Memory B cell (primary cell): Measurements from ENCODE around the gene SYNGR4.
"Not testable (repeated sequence)": the region's sequence is repeated elsewhere in the genome, so short reads cannot be mapped to it uniquely, and the experiment has no call there.

Experiments used
- ATAC-seq: fragments of 150-1000 bp; cut with Tn5 transposase; 2 replicates; pipeline ENCODE4 v1.10.0; 2021; ENCODE audit warnings: low read depth, mild to moderate bottlenecking, moderate library complexity
- DNase-seq, 2 donors: peaks; one replicate each; pipeline ENCODE4 v3.0.0; 2022; ENCODE audit warnings: low spot score in 2 of 2
- H3K27ac Mint-ChIP-seq: one replicate; pipeline ENCODE4 v1.8.0; 2022; ENCODE audit warnings: mild to moderate bottlenecking, moderate library complexity, mixed read lengths
- H3K27me3 Mint-ChIP-seq: one replicate; pipeline ENCODE4 v1.8.0; 2022; ENCODE audit warnings: mixed read lengths
- H3K36me3 Mint-ChIP-seq: one replicate; pipeline ENCODE4 v1.8.0; 2022; ENCODE audit warnings: mild to moderate bottlenecking, mixed read lengths
- H3K4me1 Mint-ChIP-seq: one replicate; pipeline ENCODE4 v1.8.0; 2022; ENCODE audit warnings: mixed read lengths
- H3K4me3 Mint-ChIP-seq: one replicate; pipeline ENCODE4 v1.8.0; 2022; ENCODE audit warnings: mild to moderate bottlenecking, moderate library complexity, mixed read lengths
- H3K9me3 Mint-ChIP-seq: one replicate; pipeline ENCODE4 v1.8.0; 2022; ENCODE audit warnings: mixed read lengths

SYNGR4 gene

GRCh38 chr19:48371771-48372170 lies 7.6 kb downstream of the SYNGR4 start:
- not testable (repeated sequence) for ATAC-seq, H3K36me3 Mint-ChIP-seq, DNase-seq, H3K9me3 Mint-ChIP-seq, H3K27me3 Mint-ChIP-seq, H3K27ac Mint-ChIP-seq, H3K4me3 Mint-ChIP-seq, H3K4me1 Mint-ChIP-seq

GRCh38 chr19:48372904-48373303 lies 8.7 kb downstream of the SYNGR4 start:
- Mint-ChIP-seq H3K4me1 (no peaks in the 10 kb centered on the region), H3K4me3 (no peak overlapping the region), H3K9me3 (no peaks in the 10 kb centered on the region), H3K27ac (no peak overlapping the region), H3K36me3 (no peaks in the 10 kb centered on the region), H3K27me3 (peaks cover 4% of the 10 kb centered on the region)
- ATAC-seq (no peak), DNase-seq (no peak)

- H3K36me3 Mint-ChIP-seq = no peaks in the 10 kb centered on the region
- H3K27me3 Mint-ChIP-seq = peaks cover 4% of the 10 kb centered on the region
- no peak for ATAC-seq
- H3K27ac Mint-ChIP-seq = no peak overlapping the region
- no peak overlapping the region for H3K4me3 Mint-ChIP-seq
- DNase-seq = no peak
- no peaks in the 10 kb centered on the region for H3K9me3 Mint-ChIP-seq
- H3K4me1 Mint-ChIP-seq = no peaks in the 10 kb centered on the region
Measured at GRCh38 chr19:48373567-48373966, 9.4 kb downstream of the SYNGR4 start.

GRCh38 chr19:48378194-48378570 lies 14.0 kb downstream of the SYNGR4 start:
- no peak overlapping the region for H3K4me3 Mint-ChIP-seq
- DNase-seq = no peak
- no peak overlapping the region for H3K27ac Mint-ChIP-seq
- no peak for ATAC-seq
- H3K4me1 Mint-ChIP-seq = no peaks in the 10 kb centered on the region
- peaks cover 3% of the 10 kb centered on the region for H3K27me3 Mint-ChIP-seq
- no peaks in the 10 kb centered on the region for H3K9me3 Mint-ChIP-seq
- H3K36me3 Mint-ChIP-seq = peaks cover 2% of the 10 kb centered on the region

- ATAC-seq (no peak), DNase-seq (no peak)
- H3K27me3 Mint-ChIP-seq = peaks cover 3% of the 10 kb centered on the region
- H3K4me1 Mint-ChIP-seq = no peaks in the 10 kb centered on the region
- peaks cover 6% of the 10 kb centered on the region for H3K36me3 Mint-ChIP-seq
- no peaks in the 10 kb centered on the region for H3K9me3 Mint-ChIP-seq
- H3K27ac Mint-ChIP-seq = peak overlapping the region; percentile 20
- no peak overlapping the region for H3K4me3 Mint-ChIP-seq
Measured at GRCh38 chr19:48379058-48379457, 14.9 kb downstream of the SYNGR4 start.

- Mint-ChIP-seq H3K36me3 (peaks cover 12% of the 10 kb centered on the region), H3K27ac (no peak overlapping the region), H3K9me3 (no peaks in the 10 kb centered on the region), H3K27me3 (no peaks in the 10 kb centered on the region), H3K4me3 (no peak overlapping the region), H3K4me1 (no peaks in the 10 kb centered on the region)
- DNase-seq = no peak
- ATAC-seq = no peak
Measured at GRCh38 chr19:48381178-48381950, 17.2 kb downstream of the SYNGR4 start.

GRCh38 chr19:48382286-48382685 lies 18.1 kb downstream of the SYNGR4 start:
- Mint-ChIP-seq H3K27me3 (no peaks in the 10 kb centered on the region), H3K9me3 (no peaks in the 10 kb centered on the region), H3K27ac (no peak overlapping the region), H3K4me3 (no peak overlapping the region), H3K4me1 (no peaks in the 10 kb centered on the region), H3K36me3 (peaks cover 13% of the 10 kb centered on the region)
- ATAC-seq (no peak), DNase-seq (no peak)

- Mint-ChIP-seq H3K4me3 (no peak overlapping the region), H3K36me3 (peaks cover 19% of the 10 kb centered on the region), H3K27ac (no peak overlapping the region), H3K9me3 (no peaks in the 10 kb centered on the region), H3K27me3 (no peaks in the 10 kb centered on the region), H3K4me1 (peaks cover 7% of the 10 kb centered on the region)
- no peak for DNase-seq
- ATAC-seq = no peak
Measured at GRCh38 chr19:48385461-48386087, 21.4 kb downstream of the SYNGR4 start.

- Mint-ChIP-seq H3K4me1 (peaks cover 13% of the 10 kb centered on the region), H3K4me3 (no peak overlapping the region), H3K27me3 (no peaks in the 10 kb centered on the region), H3K27ac (no peak overlapping the region), H3K9me3 (no peaks in the 10 kb centered on the region), H3K36me3 (peaks cover 17% of the 10 kb centered on the region)
- no peak for ATAC-seq
- DNase-seq = no peak
Measured at GRCh38 chr19:48386981-48387380, 22.8 kb downstream of the SYNGR4 start.

GRCh38 chr19:48390188-48391099 lies 26.3 kb downstream of the SYNGR4 start:
- H3K36me3 Mint-ChIP-seq = peaks cover 7% of the 10 kb centered on the region
- H3K4me3 Mint-ChIP-seq = peak overlapping the region; percentile 99
- peaks cover 13% of the 10 kb centered on the region for H3K27me3 Mint-ChIP-seq
- peak; percentile 66 for ATAC-seq
- DNase-seq = peak; percentile 60 to 74
- no peaks in the 10 kb centered on the region for H3K9me3 Mint-ChIP-seq
- peaks cover 31% of the 10 kb centered on the region for H3K4me1 Mint-ChIP-seq
- peak overlapping the region; percentile 96 for H3K27ac Mint-ChIP-seq

GRCh38 chr19:48391100-48392005 lies 27.2 kb downstream of the SYNGR4 start, which contains the start of gene KDELR1:
Gene KDELR1 (minus strand): TSS chr19:48391551. CDS start chr19:48391358, 193 bp downstream.
- Mint-ChIP-seq H3K4me3 (peak within 1 kb of the TSS; percentile 99), H3K36me3 (peaks cover 7% of the 10 kb centered on the region), H3K4me1 (peaks cover 40% of the 10 kb centered on the region), H3K27me3 (peaks cover 22% of the 10 kb centered on the region), H3K27ac (peak within 1 kb of the TSS; percentile 96), H3K9me3 (no peaks in the 10 kb centered on the region)
- DNase-seq (peak; percentile 81 to 92), ATAC-seq (peak; percentile 79)

GRCh38 chr19:48392006-48392344 lies 27.8 kb downstream of the SYNGR4 start:
- H3K9me3 Mint-ChIP-seq, DNase-seq, H3K36me3 Mint-ChIP-seq, ATAC-seq: not testable (repeated sequence)
- Mint-ChIP-seq H3K4me1 (peaks cover 40% of the 10 kb centered on the region), H3K27ac (peak overlapping the region; percentile 96), H3K27me3 (peaks cover 22% of the 10 kb centered on the region), H3K4me3 (peak overlapping the region; percentile 99)

- no peak for ATAC-seq
- Mint-ChIP-seq H3K27me3 (peaks cover 31% of the 10 kb centered on the region), H3K4me1 (peaks cover 50% of the 10 kb centered on the region)
Measured at GRCh38 chr19:48392860-48393558, 28.8 kb downstream of the SYNGR4 start.

More at GRCh38 chr19:48392860-48393558, 28.8 kb downstream of the SYNGR4 start:
- no peaks in the 10 kb centered on the region for H3K9me3 Mint-ChIP-seq
- no peak overlapping the region for H3K27ac Mint-ChIP-seq
- no peak for DNase-seq
- H3K36me3 Mint-ChIP-seq = peaks cover 13% of the 10 kb centered on the region
- H3K4me3 Mint-ChIP-seq = peak overlapping the region; percentile 99
